Measurements from ENCODE around the gene ITPR1. TPM values are rescaled to one million over a fixed set of nuclear protein-coding genes. Genes with fewer than 3 reads are reported as not detected.

The ITPR1 gene
- total RNA-seq, 1 experiment from 2014 or later: 16.7 TPM

DNA sequence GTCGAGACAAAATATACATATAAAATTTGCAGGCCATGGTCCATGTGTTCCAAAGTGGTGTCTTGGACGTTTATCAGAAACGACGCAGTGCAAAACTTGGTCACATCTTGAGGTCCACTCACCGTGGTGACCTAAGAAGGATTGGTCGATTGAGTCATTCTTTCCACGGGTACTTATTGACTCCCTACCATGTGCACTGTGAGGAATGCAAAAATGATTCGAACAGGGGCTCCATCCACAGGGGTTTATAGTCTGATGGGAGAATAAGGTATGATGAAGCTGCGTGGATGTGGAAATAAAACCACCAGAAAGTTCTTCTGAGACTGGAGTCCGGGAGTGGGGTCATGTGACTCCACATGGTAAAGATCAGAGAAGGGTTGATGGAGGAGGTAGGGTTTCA is 185.2 kb downstream of the ITPR1 start:
- DNase-seq (ENCODE audit: low read depth): no peak

DNA sequence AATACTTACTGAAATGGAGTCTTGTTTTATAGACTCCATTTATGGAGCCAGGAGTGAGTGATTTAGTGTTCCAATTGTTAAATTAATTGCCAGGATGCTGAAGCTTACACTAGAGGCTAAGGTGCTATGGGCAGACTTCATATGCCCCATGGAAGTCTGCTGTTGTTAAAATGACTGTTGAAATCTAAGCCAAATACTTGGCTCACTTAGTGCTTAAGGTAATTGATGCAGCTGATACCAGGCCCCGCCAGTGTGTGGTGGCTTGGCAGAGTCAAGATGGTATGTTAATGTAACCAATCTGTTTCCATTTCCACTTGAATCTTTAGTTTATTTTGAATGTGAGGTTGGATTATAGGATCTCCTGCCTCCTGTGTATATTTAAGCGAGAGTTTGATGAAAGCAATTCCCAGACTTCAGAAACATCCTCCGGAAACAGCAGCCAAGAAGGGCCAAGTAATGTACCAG is 187.1 kb downstream of the ITPR1 start:
- DNase-seq (ENCODE audit: low read depth): no peak

DNA sequence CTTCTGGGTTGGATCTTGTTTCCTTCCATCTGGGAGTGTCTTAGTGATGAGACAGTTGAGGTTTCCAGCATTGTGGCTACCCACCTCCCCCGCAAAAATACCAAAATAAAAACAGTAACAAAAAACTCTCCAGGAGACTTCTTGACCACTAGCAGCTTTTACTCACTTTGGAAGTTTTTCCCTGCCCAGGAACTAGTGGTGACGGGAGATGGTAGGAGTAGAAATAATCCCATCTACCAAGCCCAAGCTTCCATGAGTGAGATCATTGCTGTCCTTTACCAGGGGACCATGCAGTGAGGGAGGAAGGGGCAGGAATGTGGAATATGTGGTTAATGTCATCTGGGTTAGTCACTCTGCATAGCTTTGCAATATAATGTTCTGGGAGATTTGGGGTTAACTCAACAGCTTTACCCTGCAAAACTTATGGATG is 187.7 kb downstream of the ITPR1 start:
- peak; percentile 75 for DNase-seq (ENCODE audit: low read depth)

DNA sequence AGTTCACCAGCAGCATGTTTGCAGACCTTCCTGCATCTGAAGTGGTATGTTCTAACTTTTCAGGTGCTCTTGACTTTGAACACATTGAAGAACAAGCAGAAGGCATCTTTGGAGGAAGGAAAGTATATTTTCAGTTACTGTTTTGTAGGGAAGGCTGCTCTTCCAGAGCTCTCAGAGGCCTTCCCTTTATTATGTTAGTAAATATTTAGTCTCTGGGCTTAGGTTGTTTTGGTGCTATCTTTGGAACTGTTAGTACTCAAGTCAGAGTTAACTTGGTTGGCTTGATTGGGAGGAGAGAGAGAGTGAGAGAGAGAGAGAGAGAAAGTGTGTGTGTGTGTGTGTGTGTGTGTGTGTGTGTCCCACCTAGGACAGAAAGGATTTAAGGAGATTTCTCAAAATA is 188.2 kb downstream of the ITPR1 start:
- DNase-seq (ENCODE audit: low read depth): no peak

DNA sequence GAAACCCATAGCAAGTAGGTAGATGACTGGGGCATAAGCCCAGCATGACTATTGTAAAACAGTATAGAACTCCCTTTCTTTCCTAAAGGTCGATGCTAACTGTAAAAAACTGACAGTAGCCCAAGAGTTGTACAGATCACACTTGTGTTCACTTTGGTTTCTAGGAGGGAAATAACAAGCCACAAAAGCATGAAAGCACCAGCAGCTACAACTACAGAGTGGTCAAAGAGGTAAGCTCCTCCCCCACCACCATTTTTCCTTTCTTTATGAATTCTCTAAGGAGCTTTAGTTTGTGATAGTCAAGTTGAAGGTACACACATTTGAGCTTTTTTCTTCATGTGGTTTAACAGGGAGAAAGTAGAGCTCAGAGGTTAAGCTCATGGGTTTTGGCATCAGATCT is 191.0 kb downstream of the ITPR1 start:
- DNase-seq (ENCODE audit: low read depth): no peak

DNA sequence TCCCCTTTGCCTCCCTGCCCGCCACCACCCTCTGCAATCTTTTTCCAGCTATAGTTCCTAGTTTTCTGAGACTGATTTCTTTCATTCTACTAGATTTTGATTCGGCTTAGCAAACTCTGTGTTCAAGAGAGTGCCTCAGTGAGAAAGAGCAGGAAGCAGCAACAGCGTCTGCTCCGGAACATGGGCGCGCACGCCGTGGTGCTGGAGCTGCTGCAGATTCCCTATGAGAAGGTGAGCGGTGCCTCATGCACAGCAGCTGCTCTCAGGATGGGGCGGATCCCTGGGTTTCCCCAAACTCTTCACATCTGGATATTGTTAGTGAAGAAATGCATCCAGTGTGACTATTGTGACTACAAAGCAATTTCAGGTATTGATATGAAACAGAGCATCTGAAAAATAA is 191.8 kb downstream of the ITPR1 start:
- no peak for DNase-seq (ENCODE audit: low read depth)

DNA sequence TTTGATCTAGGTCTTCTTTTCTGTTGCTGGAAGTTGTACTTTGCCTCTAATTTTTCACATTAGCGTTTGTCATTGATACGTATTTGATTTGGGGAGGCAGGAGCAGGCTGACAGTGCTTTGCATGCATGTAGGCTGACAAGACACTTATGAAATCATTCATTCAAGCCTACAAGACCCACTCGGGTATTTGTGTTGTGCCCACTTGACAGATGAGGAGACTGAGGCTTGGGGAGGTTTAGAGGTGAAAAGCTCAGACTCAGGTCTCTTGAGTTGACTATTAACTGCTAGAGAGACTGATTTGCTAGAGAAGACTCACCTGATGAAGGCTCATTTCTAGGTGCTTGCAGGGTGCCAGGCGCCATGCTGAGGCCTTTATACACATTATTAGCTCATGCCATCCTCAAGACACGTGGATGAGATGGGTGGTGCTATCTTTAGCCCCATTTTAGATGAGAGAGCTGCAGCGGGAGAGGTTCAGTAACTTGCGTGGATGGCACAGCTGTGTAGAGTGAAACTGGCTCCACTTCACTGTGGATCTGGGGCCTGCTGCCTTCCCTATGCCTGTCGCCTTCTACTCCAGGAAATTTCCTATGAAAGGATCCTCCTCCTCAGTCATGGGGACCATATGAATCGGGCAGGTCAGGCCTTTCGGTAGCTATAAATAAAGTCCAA is 192.7 kb downstream of the ITPR1 start:
- no peak for DNase-seq (ENCODE audit: low read depth)

DNA sequence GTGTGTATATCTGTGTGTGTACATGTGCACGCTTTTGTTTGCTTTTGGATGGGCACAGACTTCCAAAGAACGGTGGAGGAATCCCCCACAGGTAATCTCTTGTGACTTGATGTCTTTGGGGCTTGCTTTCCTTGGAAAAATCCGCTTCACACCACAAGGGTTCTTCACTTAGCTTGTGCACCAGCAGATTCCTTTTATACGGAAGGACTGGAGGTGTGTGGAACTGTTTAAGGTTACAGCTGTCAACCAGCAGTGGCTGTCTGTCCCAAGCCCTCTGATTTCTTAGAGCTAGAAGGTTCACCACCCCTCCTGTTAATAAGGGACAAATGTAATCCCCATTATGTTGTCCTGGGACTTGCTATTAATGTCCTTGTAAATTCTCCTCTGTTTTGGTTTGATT is 193.5 kb downstream of the ITPR1 start:
- no peak for DNase-seq (ENCODE audit: low read depth)

DNA sequence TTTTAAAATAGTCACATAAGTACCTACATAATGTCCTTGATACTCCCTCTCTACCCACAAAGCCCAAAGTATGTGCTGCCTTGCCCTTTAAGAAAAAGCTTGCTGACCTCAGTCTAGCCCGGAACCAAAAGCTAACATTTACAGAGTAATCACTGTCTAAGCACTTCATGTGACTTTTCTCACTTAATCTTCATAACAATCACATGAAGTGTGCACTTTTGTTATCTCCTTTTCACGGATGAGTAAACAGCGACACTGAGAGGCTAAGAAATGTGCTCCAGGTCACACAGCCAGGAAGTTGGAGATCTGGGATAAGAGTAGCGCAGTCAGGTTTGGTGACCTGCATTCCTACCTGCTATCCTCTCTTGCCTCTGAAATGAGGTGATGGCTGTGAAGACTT is 194.0 kb downstream of the ITPR1 start:
- DNase-seq (ENCODE audit: low read depth): no peak

DNA sequence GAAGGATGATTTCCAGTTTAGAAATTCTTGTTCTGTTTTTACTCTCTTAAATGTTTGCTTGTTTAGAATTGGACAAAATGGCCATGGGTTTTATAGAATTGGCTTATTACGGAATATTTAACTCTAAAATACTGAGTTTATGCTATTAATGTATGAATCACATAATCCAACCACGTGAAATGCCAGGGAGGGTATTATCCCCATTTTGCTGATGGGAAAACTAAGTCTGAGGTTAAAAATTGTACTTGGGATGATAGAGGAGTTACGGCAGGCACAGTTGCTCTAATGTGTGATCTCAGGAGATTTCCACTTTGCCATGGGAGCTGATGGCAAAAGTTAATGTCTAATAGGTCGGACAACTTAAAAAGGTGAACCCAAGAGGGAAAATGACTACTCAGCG is 194.4 kb downstream of the ITPR1 start:
- DNase-seq (ENCODE audit: low read depth): no peak

DNA sequence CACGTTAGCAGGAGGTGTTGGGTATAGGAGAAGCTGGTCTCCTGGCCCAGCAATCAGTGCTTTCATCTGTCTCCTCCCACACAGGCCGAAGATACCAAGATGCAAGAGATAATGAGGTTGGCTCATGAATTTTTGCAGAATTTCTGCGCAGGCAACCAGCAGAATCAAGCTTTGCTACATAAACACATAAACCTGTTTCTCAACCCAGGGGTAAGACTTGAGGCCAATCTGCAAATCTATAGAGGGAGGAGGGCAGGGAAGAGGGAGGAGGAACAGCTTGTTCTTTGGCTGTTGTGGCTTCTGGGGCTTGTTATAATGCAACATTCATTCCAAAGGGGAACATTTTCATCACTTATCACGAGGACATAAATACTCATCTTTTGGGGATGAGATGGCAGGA is 195.3 kb downstream of the ITPR1 start:
- DNase-seq (ENCODE audit: low read depth): no peak

DNA sequence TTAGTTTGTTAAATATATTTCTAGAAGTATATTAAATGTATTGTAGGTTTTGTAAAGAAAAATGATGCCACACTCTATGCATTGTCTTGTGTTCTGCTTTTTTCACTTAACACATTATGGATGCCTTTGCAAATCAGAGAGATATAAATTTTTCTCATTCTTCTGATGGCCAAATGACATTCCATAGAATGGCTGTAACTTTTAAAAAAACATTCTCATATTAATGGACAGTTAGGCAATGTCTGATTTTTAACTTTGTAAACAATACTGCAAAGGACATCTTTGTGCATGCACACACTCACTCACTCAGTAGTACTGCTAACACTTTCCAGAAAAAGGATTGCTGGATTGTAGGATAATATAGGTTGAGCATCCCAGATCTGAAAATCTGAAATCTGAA is 195.9 kb downstream of the ITPR1 start:
- no peak for DNase-seq (ENCODE audit: low read depth)

DNA sequence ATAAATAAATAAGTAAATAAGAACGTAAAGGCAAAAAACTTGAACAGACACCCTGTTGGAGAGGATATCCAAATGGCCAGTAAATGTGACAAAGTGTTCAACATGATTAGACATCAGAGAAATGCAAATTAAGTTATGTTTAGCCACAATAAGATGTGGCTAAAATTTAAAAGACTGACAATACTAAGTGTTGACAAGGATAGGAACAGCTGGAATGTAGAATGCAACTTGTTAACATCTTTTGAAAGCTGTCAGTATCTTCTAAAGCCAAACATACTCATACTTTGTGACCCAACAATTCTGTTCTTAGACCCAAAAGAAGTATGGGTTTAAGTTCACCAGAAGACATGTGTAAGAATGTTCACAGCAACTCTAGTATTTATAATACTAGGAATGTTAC is 197.1 kb downstream of the ITPR1 start:
- DNase-seq (ENCODE audit: low read depth): no peak

DNA sequence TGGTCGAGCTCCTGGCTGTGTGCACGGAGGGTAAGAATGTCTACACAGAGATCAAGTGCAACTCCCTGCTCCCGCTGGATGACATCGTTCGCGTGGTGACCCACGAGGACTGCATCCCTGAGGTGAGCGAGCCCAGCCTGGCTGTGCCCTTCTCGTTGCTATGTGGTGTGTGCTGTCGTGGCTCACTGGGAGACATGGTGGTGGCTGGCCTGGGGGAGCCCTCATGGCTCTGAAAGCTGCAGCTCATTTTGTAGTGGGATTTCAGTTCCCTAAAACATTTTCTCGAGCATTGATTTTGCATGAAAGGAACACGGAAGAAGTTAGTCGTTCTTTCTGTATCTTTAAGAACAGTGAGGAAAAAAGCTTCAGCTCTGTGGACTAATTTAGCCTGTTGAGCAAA is 200.5 kb downstream of the ITPR1 start:
- no peak for DNase-seq (ENCODE audit: low read depth)

DNA sequence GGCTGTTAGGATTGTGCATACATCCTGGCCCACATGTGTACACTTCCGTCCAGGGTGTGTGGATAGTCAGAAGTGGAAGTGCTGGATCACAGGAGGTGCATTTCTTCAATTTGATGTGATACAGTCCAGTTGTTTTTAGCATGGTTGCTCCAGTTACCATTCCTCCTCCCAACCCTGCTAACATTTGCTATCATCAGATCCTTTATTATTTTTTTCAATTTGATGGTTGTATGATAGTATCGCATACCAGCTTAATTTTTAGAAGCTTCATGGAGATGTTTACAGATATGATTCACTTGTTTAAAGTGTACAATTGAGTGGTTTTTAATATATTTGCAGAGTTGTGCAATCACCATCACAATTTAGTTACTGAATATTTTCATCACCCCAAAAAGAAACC is 202.7 kb downstream of the ITPR1 start:
- DNase-seq (ENCODE audit: low read depth): no peak

DNA sequence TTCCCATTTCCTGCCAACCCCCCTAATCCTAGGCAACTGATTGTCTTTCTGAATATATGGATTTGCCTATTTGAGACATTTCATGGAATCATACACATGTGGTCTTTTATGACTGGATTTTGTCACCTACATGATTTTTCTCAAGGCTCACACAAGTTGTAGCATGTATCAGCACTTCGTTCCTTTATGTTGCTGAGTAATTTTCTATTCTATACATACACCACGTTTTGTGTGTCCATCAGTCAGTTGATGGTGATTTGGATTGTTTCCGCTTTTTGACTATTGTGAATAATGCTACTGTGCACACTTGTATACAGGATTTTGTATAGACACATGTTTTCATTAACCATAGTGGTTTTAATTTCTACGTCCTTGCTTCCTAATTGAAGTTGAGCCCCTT is 203.1 kb downstream of the ITPR1 start:
- no peak for DNase-seq (ENCODE audit: low read depth)

DNA sequence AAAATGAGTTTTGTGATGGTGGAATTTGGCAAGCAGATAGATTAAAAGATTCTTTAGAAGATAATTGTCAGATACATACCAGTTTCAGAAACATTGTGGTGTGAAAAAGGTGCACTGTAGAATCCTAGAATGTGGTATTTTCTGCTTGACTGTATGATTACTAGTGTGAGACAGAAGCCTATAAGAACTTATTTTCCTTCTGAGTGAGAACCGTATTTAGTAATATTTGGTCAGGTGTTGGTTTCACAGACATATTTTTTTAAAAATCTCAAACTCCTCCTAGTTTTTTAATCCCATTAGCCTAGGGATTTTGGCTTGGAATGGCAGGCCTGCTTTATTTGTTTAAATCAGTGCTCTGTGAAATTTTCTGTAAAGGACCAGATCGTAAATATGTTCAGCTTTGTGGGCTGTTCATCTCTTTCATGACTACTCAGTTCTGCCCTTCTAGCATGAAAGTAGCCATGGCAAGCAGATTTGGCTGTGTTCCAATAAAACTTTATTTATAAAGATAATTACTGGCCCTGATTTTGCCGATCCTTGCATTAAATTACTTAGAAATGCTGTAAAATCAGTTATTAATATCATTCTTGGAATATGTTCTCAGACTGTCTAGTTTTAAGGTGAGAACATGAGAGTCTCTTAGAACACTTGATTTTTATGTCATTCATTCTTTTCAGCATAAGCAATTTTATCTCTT is 205.1 kb downstream of the ITPR1 start:
- DNase-seq (ENCODE audit: low read depth): no peak

DNA sequence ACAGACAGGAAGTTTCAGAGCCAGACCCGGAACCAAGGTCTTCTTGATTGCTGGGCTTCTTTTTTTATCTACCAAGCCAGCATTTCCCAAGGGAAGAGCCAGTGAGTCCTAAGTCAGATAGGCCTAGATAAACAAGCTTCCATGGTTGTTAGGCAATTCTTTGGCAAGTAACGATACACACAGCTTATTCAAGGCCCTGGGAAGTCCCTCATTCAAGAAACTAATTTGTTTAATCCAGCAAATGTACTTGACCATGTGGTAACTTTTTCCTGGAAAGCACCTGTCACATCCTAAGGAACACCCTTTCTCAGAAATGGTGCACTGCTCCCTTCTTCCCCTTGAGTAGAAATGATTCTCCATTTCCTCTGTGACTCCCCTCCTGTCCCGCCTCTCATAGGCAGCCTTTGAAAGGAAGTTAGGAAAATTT is 209.9 kb downstream of the ITPR1 start:
- no peak for DNase-seq (ENCODE audit: low read depth)

DNA sequence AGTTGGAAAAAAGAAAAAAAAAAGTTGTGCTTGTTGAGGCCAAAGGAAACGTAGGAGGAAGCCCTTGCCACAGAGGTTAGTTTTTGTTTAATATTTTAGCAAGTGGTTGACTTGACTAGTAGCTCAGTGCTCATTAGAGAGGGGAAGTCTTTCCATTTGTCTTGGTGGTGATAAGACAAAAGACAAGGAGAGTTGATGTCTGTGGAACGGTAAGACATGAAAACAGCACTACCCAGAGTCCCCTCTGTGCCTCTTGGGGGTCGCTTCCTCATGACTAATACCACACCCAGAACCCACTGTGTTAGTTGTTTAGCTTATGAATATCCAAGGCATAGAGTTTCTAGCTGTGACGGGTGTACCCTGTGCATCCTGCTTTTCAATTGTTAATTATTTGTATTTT is 211.4 kb downstream of the ITPR1 start:
- DNase-seq (ENCODE audit: low read depth): no peak

DNA sequence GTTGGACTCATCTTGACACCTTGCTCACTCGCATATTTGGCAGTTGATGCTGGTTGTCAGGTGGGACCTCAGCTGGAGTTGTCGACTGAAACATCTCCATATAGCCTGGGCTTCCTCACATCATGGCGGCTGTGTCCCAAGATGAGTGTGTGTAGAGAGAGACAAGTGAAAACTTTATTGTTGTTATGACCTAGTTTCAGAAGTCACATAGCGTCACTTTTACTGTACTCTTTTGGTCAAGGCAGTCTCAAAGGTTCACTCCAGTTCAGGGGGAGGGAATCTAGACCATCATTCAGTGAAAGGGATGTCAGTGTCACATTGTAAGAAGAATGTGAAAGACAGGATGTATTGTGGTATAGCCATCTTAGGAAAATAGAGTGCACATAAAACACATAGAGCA is 214.2 kb downstream of the ITPR1 start:
- no peak for DNase-seq (ENCODE audit: low read depth)

DNA sequence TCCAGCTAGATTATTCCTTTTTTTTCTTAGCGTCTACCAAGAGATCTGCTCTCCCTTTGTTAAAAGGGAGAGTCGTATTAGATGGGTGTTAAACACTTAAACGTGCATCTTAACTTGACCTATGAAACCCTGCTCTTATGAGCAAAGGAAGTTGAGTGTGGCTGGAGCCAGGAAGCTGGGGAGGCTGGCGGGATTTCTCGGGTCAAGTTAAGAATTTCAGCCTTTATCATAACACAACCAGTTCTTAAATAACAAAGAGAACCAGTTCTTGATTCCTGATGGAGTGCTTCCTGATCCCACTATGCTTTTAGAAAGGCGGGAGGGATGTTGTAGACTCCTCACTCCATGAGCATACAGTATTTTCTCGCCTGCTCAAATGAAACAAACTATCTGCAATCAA is 215.1 kb downstream of the ITPR1 start:
- DNase-seq (ENCODE audit: low read depth): no peak

DNA sequence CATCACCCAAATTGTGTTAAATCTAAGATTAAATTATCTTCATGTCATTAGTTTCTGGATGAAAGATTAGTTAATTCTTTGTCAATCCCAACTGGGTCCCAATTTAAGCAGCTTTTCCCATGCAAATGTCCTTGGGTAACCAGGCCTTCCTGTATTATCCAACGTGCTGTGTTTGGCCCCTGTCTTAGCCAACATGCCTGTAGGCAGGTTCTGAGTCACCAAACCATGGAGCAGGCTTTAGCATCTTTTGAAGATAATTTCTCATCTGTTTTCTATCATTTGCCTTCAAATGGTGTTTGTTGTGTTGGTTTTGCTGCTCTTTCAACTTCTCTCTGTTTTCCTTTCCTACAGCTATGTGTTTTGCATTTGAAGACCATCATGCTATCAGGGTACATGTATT is 216.2 kb downstream of the ITPR1 start:
- DNase-seq (ENCODE audit: low read depth): no peak

DNA sequence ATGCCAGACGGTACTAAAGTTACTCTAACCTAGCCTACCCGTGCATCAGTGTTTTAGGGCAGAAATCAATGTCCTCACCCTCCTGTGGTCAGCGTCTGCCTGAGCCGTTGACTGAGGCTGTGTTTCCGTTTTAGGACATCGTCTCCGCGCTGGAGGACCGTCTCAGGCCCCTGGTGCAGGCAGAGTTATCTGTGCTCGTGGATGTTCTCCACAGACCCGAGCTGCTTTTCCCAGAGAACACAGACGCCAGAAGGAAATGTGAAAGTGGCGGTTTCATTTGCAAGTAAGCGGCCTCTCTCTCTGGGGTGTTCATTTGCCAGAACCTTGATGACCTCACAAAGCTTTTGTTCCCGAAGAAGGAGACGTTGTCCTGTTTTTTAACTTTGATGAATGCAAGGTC is 217.0 kb downstream of the ITPR1 start:
- no peak for DNase-seq (ENCODE audit: low read depth)

DNA sequence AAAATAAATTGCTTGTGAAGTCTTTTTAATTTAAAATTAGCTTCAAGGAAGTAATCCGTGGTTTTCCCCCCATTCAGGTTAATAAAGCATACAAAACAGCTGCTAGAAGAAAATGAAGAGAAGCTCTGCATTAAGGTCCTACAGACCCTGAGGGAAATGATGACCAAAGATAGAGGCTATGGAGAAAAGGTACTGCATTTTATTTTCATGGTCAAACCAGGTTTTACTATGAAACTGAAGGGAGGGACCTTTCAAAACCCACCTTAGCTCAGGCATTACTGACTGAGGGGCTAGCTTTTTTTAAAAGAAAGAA is 218.5 kb downstream of the ITPR1 start:
- DNase-seq (ENCODE audit: low read depth): no peak
